Right lobe of liver (tissue), 6 donors: ENCODE data around the gene ZNF576. TPM values are rescaled to one million over a fixed set of nuclear protein-coding genes. Genes with fewer than 3 reads are reported as not detected.
"Not testable (repeated sequence)": the region's sequence is repeated elsewhere in the genome, so short reads cannot be mapped to it uniquely, and the experiment has no call there.

Source experiments
- ATAC-seq, 4 donors: fragments of 200-7000 bp; cut with Tn5 transposase; one replicate each; pipeline ENCODE4 v1.9.1; 2020; ENCODE audit warnings: mild to moderate bottlenecking in 4 of 4, moderate library complexity in 4 of 4
- DNase-seq, 3 donors: peaks; one replicate each; pipeline ENCODE4 v3.0.0-alpha.2; 2020
- H3K27ac ChIP-seq, 3 donors: fragments of 200-600 bp; one replicate each; pipeline ENCODE4 v1.8.0; 2022
- H3K27me3 ChIP-seq, 2 donors: fragments of 200-600 bp; one replicate each; pipeline ENCODE4 v1.8.0; 2022
- H3K36me3 ChIP-seq, 4 donors: fragments of 200-600 bp; sonication (generic) in 1 of 4; one replicate each; pipeline versions ENCODE4 v1.5.1 to v1.8.0; 2017 to 2022; ENCODE audit warnings: control low read depth in 1 of 4
- H3K4me1 ChIP-seq, 4 donors: fragments of 200-600 bp; sonication (generic) in 1 of 4; one replicate each; pipeline versions ENCODE4 v1.5.1 to v1.8.0; 2017 to 2022; ENCODE audit warnings: control low read depth in 1 of 4
- H3K4me3 ChIP-seq, 3 donors: fragments of 200-600 bp; one replicate each; pipeline ENCODE4 v1.8.0; 2022
- H3K9me3 ChIP-seq, 4 donors: fragments of 200-600 bp; sonication (generic) in 1 of 4; one replicate each; pipeline versions ENCODE4 v1.5.1 to v1.8.0; 2017 to 2022; ENCODE audit warnings: control low read depth in 1 of 4
- CTCF ChIP-seq, 4 donors: fragments of 200-600 bp in 3 of 4; fragments of 450-650 bp in 1 of 4; IDR thresholded peaks; one replicate each; pipeline versions ENCODE4 v1.5.1 to v1.8.0; 2016 to 2022; ENCODE audit warnings: antibody characterized with exemption in 4 of 4, mild to moderate bottlenecking in 2 of 4
- POLR2A ChIP-seq: fragments of 450-650 bp; IDR thresholded peaks from one replicate; pipeline ENCODE4 v1.6.1; 2017; ENCODE audit warnings: antibody characterized with exemption, mild to moderate bottlenecking
- WGBS: methylation state at CpG from one replicate; pipeline ENCODE4 v1.1.6; 2018; ENCODE audit warnings: low coverage, low lambda C conversion rate; ENCODE audit not compliant: insufficient coverage; ENCODE audit errors: missing lambda C conversion rate; 5-methylcytosine and 5-hydroxymethylcytosine counted together
- intact Hi-C, 2 donors: fragments of 100-400 bp; cut with DNase I; formaldehyde crosslinking; loops; one replicate each; pipeline versions ENCODE4 v1.11.2 to v1.14.1; 2022
- long read RNA-seq: library from polyadenylated mRNA; unstranded; transcript quantifications from one replicate; pipeline ENCODE4 v2.0.0, GENCODE V29; 2019
- total RNA-seq, 6 experiments: library from RNA; depleted of rRNA in 2 of 6; stranded (reverse); fragments of >200 nt in 2 of 6; fragmentation: NEBNext Ultra II Directional in 3 of 6; extraction: Animal tissue kit (Norgen Biotek cat#: 25700) in 3 of 6; gene quantifications; one replicate each; pipeline versions ENCODE4 v1.1.0 to v1.2.4, GENCODE V29; 2016 to 2023
- donor health status: DM: no; HTN: yes; CAD: no.
- donor health status: DM: no; HTN: no; CAD: no.
- donor health status: DM: no; HTN: no; CAD: no.
- donor health status: DM: no; HTN: yes; CAD: no.
- donor health status: DM: no; HTN: yes; CAD: no.

The ZNF576 gene
- total RNA-seq, result 10 to 100 TPM in 4 of 6 experiments, 1 to 10 TPM in 2; 7.7 to 15.8 (median 10.3) TPM
- long read RNA-seq, partial matches to known transcripts, result 0 of 1 reads
- long read RNA-seq, other reads (novel, unspliced or antisense), result 0 of 1 reads

GRCh38 chr19:43595999-43596841, at the start of gene ZNF576, which contains the start of gene IRGQ:
Gene ZNF576, plus strand, starts transcription at chr19:43596595. Its CDS starts 514 bp downstream, at chr19:43597109.
Gene IRGQ, minus strand, starts transcription at chr19:43596134. Its CDS starts 796 bp downstream, at chr19:43595338.
- Histone ChIP-seq H3K36me3 (peaks cover 0 to 26% (median 1%) of the 10 kb centered on the region in 4 donors), H3K4me3 (peak within 1 kb of the TSS; percentile 58 to 85 (median 76)), H3K27ac (peak within 1 kb of the TSS; percentile 92 to 98 (median 96)), H3K27me3 (no peaks in the 10 kb centered on the region), H3K9me3 (no peaks in the 10 kb centered on the region), H3K4me1 (peaks cover 0 to 31% (median 10%) of the 10 kb centered on the region in 4 donors)
- DNase-seq (peak; percentile 100), ATAC-seq (peak; percentile 91 to 94 (median 93))
- 0% methylated on average over 18 of the region's 60 CpGs for WGBS
- TF ChIP-seq CTCF (IDR thresholded peaks at IDR 0.05), result no peak
- TF ChIP-seq POLR2A, result peak; percentile 86
- intact Hi-C loops, result no loop called here

DNA sequence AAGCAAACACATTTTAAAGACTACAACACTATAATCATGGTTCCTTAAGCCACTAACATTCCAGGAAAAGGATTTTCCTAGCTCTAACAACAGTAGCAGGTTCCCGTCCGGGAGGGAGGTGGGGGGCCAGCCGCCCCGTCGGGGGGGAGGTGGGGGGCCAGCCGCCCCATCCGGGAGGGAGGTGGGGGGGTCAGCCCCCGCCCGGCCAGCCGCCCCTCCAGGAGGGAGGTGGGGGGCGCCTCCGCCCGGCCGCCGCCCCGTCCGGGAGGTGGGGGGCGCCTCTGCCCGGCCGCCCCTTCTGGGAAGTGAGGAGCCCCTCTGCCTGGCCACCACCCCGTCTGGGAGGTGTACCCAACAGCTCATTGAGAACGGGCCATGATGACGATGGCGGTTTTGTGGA, 48.5 kb upstream of the ZNF576 start:
- H3K27ac ChIP-seq, H3K4me3 ChIP-seq, DNase-seq, H3K9me3 ChIP-seq, H3K4me1 ChIP-seq, intact Hi-C loops, H3K27me3 ChIP-seq, ATAC-seq: not testable (repeated sequence)
- peaks cover 0 to 20% (median 1%) of the 10 kb centered on the region in 4 donors for H3K36me3 ChIP-seq
- WGBS, result 100% methylated on average over 1 of the region's 24 CpGs

- intact Hi-C loops, result no loop called here
- H3K36me3 ChIP-seq, result peaks cover 0 to 21% (median 0%) of the 10 kb centered on the region in 4 donors
- H3K4me3 ChIP-seq, result no peak overlapping the region
- no peaks in the 10 kb centered on the region for H3K9me3 ChIP-seq
- no peak for TF ChIP-seq POLR2A
- no peak for TF ChIP-seq CTCF (IDR thresholded peaks at IDR 0.05)
- 98% methylated on average over 2 of the region's 2 CpGs for WGBS
- H3K27me3 ChIP-seq, result no peaks in the 10 kb centered on the region
- no peaks in the 10 kb centered on the region for H3K4me1 ChIP-seq
- ATAC-seq, result no peak
- H3K27ac ChIP-seq, result no peak overlapping the region
- no peak for DNase-seq
Observed at GRCh38 chr19:43548706-43549105, 47.7 kb upstream of the ZNF576 start.

DNA sequence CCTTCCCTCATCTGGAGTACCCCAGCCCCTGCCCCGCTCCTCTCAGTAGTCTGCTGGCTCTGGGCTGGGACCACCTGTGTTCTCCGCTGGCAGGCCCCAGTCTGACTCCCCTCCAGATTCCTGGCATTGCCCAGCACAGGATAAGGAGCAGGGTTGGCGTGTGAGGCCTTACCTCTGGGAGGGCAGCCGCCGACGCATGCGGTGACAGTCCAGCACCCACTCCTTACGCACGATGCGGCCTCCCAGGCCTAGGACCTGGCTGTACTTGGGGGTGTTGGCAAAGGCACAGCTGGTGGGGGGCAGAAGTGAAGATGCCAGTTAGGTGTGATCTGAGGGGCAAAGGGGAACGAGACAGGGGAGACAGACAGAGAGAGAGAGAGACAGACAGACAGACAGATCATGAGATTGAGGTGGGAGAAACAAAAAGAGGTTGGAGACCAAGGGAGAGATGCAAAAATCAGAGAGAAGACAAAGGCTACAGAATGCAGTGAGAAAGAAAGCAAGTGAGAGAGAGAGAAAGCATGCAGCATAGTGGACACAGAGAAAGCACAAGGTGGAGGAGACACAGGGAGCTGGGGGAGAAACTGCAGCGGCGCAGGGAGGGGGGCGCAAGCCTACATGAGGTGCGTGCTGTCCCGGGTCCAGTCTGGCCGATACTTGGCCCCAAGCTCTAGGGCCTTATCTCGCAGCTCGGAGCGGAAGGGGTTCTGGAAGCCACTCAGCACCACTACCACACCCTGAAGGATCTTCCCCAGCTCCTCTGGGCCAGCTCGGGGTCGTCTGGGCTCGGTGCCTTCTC, 44.8 kb upstream of the ZNF576 start:
- WGBS, result 67% methylated on average over 3 of the region's 23 CpGs
- H3K27ac ChIP-seq, result no peak overlapping the region
- intact Hi-C loops, result loop anchor here in 1 of 2 donors (10.0 kb wide), 1 partner anchor 103 kb away; no protein-coding TSS in a partner anchor
- peaks cover 0 to 21% (median 0%) of the 10 kb centered on the region in 4 donors for H3K36me3 ChIP-seq
- ATAC-seq, result no peak
- no peaks in the 10 kb centered on the region for H3K27me3 ChIP-seq
- no peak for TF ChIP-seq POLR2A
- TF ChIP-seq CTCF (IDR thresholded peaks at IDR 0.05), result no peak
- no peak for DNase-seq
- H3K4me1 ChIP-seq, result no peaks in the 10 kb centered on the region
- no peak overlapping the region for H3K4me3 ChIP-seq
- H3K9me3 ChIP-seq, result no peaks in the 10 kb centered on the region
